IPS-20b (cell line): ENCODE data around the gene DCC.

ENCODE experiments used
- H3K27ac ChIP-seq: one replicate; pipeline ENCODE4 v1.5.1; 2013; ENCODE audit warnings: low read length
- H3K27me3 ChIP-seq: 2 replicates; pipeline ENCODE4 v1.6.1; 2013; ENCODE audit warnings: mild to moderate bottlenecking, low read length, inconsistent platforms; ENCODE audit not compliant: insufficient read depth
- H3K36me3 ChIP-seq: 2 replicates; pipeline ENCODE4 v1.6.1; 2013; ENCODE audit warnings: low read depth, mild to moderate bottlenecking, inconsistent platforms, low read length, moderate library complexity; ENCODE audit not compliant: insufficient read depth
- H3K4me1 ChIP-seq: 2 replicates; pipeline ENCODE4 v1.6.1; 2013; ENCODE audit warnings: mild to moderate bottlenecking, control low read depth, inconsistent platforms, low read length, moderate library complexity; ENCODE audit not compliant: insufficient read depth
- H3K4me3 ChIP-seq: 2 replicates; pipeline ENCODE4 v1.5.1; 2013; ENCODE audit warnings: mild to moderate bottlenecking, low read length, inconsistent platforms
- H3K9ac ChIP-seq: 2 replicates; pipeline ENCODE4 v1.6.1; 2013; ENCODE audit warnings: low read depth, mild to moderate bottlenecking, inconsistent platforms, low read length, moderate library complexity
- H3K9me3 ChIP-seq: 2 replicates; pipeline ENCODE4 v1.6.1; 2013; ENCODE audit warnings: mild to moderate bottlenecking, low read depth, low read length, inconsistent platforms; ENCODE audit not compliant: insufficient read depth

The DCC gene

DNA sequence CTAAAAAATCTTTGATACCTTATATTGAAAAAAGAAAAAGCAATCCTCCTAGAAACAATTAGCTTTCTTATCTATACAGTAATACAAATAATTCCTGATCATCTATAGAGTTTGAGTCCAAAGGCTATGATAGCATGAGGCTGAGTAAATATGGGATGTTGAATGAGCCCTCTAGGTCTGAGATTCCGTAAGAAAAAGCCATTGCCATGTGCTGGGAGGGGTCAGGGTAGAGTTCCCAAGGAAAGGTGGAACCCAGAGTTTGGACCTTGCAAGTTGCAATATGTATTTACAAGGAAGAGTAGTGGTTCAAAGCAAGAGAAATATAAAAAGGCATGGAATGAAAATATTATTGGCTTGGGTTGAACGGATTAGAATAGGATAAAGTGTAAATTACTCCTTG is 178.1 kb downstream of the DCC start:
- Histone ChIP-seq H3K9me3 (no peaks in the 10 kb centered on the region), H3K4me3 (no peak overlapping the region), H3K4me1 (no peaks in the 10 kb centered on the region), H3K36me3 (no peaks in the 10 kb centered on the region), H3K27ac (no peak overlapping the region), H3K27me3 (no peaks in the 10 kb centered on the region), H3K9ac (no peak overlapping the region)

DNA sequence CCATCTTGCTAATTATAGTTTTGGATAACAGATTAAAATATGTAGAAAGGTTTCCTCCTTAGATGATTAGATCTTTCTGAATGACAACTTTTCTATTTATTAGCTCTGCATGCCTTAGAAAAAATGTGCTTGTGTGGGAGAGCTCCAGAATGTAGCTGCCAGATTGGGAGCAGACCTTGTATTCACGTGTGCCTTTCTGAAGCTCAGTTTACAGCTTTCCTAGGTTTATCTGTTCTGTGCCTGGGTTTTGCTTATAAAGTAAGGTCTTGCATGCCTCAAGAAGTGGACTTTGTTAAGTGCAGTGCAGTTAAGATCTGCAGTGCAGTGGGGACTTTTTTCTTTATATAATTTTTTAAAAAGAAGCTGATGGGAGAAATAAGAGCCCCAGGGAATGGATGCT is 179.0 kb downstream of the DCC start:
- Histone ChIP-seq H3K9me3 (no peaks in the 10 kb centered on the region), H3K4me1 (no peaks in the 10 kb centered on the region), H3K9ac (no peak overlapping the region), H3K27me3 (no peaks in the 10 kb centered on the region), H3K4me3 (no peak overlapping the region), H3K36me3 (no peaks in the 10 kb centered on the region), H3K27ac (no peak overlapping the region)

GRCh38 chr18:52523566-52523965 is 183.6 kb downstream of the DCC start:
- Histone ChIP-seq H3K27ac (no peak overlapping the region), H3K4me1 (no peaks in the 10 kb centered on the region), H3K9me3 (no peaks in the 10 kb centered on the region), H3K9ac (no peak overlapping the region), H3K36me3 (no peaks in the 10 kb centered on the region), H3K4me3 (no peak overlapping the region), H3K27me3 (no peaks in the 10 kb centered on the region)

GRCh38 chr18:52531836-52532235 is 191.8 kb downstream of the DCC start:
- no peak overlapping the region for H3K9ac ChIP-seq
- H3K9me3 ChIP-seq: no peaks in the 10 kb centered on the region
- no peaks in the 10 kb centered on the region for H3K4me1 ChIP-seq
- H3K27me3 ChIP-seq: no peaks in the 10 kb centered on the region
- no peak overlapping the region for H3K4me3 ChIP-seq
- no peaks in the 10 kb centered on the region for H3K36me3 ChIP-seq
- no peak overlapping the region for H3K27ac ChIP-seq

- Histone ChIP-seq H3K27ac (no peak overlapping the region), H3K4me3 (no peak overlapping the region), H3K27me3 (no peaks in the 10 kb centered on the region), H3K36me3 (no peaks in the 10 kb centered on the region), H3K9ac (no peak overlapping the region), H3K4me1 (no peaks in the 10 kb centered on the region), H3K9me3 (0 out of 2 replicates have a peak, but pooled peaks cover 5% of the 10 kb centered on the region)
Observed at GRCh38 chr18:52536039-52536438, 196.0 kb downstream of the DCC start.

- no peak overlapping the region for H3K27ac ChIP-seq
- H3K9me3 ChIP-seq: 0 out of 2 replicates have a peak, but pooled peaks cover 5% of the 10 kb centered on the region
- H3K36me3 ChIP-seq: no peaks in the 10 kb centered on the region
- H3K4me1 ChIP-seq: no peaks in the 10 kb centered on the region
- H3K9ac ChIP-seq: no peak overlapping the region
- H3K4me3 ChIP-seq: no peak overlapping the region
- no peaks in the 10 kb centered on the region for H3K27me3 ChIP-seq
Observed at GRCh38 chr18:52537261-52537660, 197.3 kb downstream of the DCC start.

DNA sequence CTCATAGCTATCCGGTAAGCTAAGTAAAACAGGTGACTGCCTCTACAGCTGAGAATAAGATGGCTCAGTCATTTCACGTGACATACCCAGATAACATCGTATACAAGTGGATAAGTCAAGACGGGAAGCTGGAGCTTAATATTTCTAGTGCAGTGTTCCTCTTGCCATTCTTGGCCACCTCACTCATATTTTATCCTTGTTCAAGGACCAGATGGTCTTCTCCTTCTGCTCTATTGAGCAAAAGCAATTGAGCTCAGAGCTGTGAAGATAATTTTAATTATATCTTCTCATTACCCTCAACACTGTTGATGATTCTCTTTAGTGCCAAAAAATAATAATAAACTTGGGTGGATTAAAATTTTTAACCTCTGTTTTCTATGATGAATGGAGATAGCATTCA is 201.1 kb downstream of the DCC start:
- no peaks in the 10 kb centered on the region for H3K36me3 ChIP-seq
- no peak overlapping the region for H3K9ac ChIP-seq
- no peaks in the 10 kb centered on the region for H3K4me1 ChIP-seq
- no peaks in the 10 kb centered on the region for H3K27me3 ChIP-seq
- no peak overlapping the region for H3K4me3 ChIP-seq
- H3K27ac ChIP-seq: no peak overlapping the region
- H3K9me3 ChIP-seq: 0 out of 2 replicates have a peak, but pooled peaks cover 5% of the 10 kb centered on the region

- Histone ChIP-seq H3K36me3 (no peaks in the 10 kb centered on the region), H3K9me3 (0 out of 2 replicates have a peak, but pooled peaks cover 5% of the 10 kb centered on the region), H3K4me3 (no peak overlapping the region), H3K27ac (no peak overlapping the region), H3K9ac (no peak overlapping the region), H3K27me3 (no peaks in the 10 kb centered on the region), H3K4me1 (no peaks in the 10 kb centered on the region)
Observed at GRCh38 chr18:52544086-52544485, 204.1 kb downstream of the DCC start.

GRCh38 chr18:52546686-52547346 is 206.8 kb downstream of the DCC start:
- no peak overlapping the region for H3K9ac ChIP-seq
- no peak overlapping the region for H3K4me3 ChIP-seq
- no peak overlapping the region for H3K27ac ChIP-seq
- no peaks in the 10 kb centered on the region for H3K27me3 ChIP-seq
- H3K36me3 ChIP-seq: no peaks in the 10 kb centered on the region
- H3K9me3 ChIP-seq: no peaks in the 10 kb centered on the region
- H3K4me1 ChIP-seq: no peaks in the 10 kb centered on the region

DNA sequence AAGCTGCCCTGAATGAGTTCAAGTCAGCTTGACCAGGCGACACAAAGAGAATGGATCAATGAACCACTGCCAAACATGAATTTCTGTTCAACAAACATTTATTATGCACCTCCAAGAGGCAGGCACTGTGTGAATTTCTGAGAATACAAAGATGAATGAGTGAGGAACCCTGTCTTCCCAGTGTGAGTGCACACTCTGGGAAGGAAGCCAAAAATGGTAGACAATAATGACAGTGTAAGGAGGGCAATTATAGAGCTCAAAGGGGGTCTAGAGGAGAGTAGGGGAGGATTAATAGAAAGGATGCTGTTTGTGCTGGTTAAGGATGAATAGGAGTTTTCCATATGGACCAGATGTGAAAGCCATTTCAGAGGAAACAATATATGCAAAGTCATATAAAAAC is 213.4 kb downstream of the DCC start:
- H3K27ac ChIP-seq: no peak overlapping the region
- H3K9me3 ChIP-seq: no peaks in the 10 kb centered on the region
- H3K4me1 ChIP-seq: no peaks in the 10 kb centered on the region
- H3K36me3 ChIP-seq: no peaks in the 10 kb centered on the region
- H3K9ac ChIP-seq: no peak overlapping the region
- no peak overlapping the region for H3K4me3 ChIP-seq
- no peaks in the 10 kb centered on the region for H3K27me3 ChIP-seq

DNA sequence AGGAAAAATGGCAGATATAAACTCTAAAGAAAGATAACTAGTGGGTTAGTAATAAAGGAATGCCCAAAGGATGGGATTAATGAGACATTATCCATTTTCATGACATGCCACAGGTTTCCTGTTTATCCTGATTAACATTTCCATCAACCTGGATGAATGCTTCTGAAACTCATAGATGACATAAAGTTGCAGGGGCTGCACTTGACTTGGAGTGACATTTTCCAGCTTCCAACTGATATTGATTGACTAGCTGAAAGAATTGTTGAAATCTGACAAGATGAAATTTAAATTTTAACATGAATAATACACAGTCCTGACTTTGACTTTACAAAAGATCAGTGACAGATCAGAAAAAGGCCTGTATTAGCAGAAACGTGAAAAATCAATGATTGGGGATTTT is 214.2 kb downstream of the DCC start:
- Histone ChIP-seq H3K27me3 (no peaks in the 10 kb centered on the region), H3K4me1 (no peaks in the 10 kb centered on the region), H3K9ac (no peak overlapping the region), H3K4me3 (no peak overlapping the region), H3K36me3 (no peaks in the 10 kb centered on the region), H3K27ac (no peak overlapping the region), H3K9me3 (no peaks in the 10 kb centered on the region)

- Histone ChIP-seq H3K4me3 (no peak overlapping the region), H3K36me3 (no peaks in the 10 kb centered on the region)
Observed at GRCh38 chr18:52567360-52567759, 227.4 kb downstream of the DCC start.

More at GRCh38 chr18:52567360-52567759, 227.4 kb downstream of the DCC start:
- Histone ChIP-seq H3K9ac (no peak overlapping the region), H3K9me3 (no peaks in the 10 kb centered on the region), H3K27ac (no peak overlapping the region), H3K27me3 (no peaks in the 10 kb centered on the region), H3K4me1 (no peaks in the 10 kb centered on the region)
